AG09319 (cell line): ENCODE data around the gene GLT8D2.

Source experiments
- DNase-seq: peaks from one replicate; pipeline ENCODE4 v3.0.0-alpha.2; 2010; ENCODE audit warnings: low read depth; ENCODE audit errors: extremely low read depth
- CTCF ChIP-seq: IDR thresholded peaks from 2 replicates; pipeline ENCODE4 v1.5.1; 2011; ENCODE audit warnings: low read depth, mild to moderate bottlenecking, inconsistent platforms, low read length, moderate library complexity

GLT8D2 gene

GRCh38 chr12:103969391-103969790, 80.6 kb downstream of the GLT8D2 start:
- TF ChIP-seq CTCF: no peak
- DNase-seq: no peak

- no peak for DNase-seq
- no peak for TF ChIP-seq CTCF
Measured at GRCh38 chr12:103966736-103967135, 83.3 kb downstream of the GLT8D2 start.

GRCh38 chr12:103965590-103966504, 84.1 kb downstream of the GLT8D2 start, which contains the start of gene TDG:
TDG (plus strand) TSS chr12:103965872; CDS start chr12:103966038, 166 bp downstream.
- TF ChIP-seq CTCF: peak; percentile 20
- DNase-seq: peak; percentile 97

GRCh38 chr12:103965255-103965589, 84.8 kb downstream of the GLT8D2 start:
- DNase-seq: no peak
- no peak for TF ChIP-seq CTCF

GRCh38 chr12:103964805-103965204, 85.2 kb downstream of the GLT8D2 start:
- no peak for DNase-seq
- no peak for TF ChIP-seq CTCF

GRCh38 chr12:103962493-103962892, 87.5 kb downstream of the GLT8D2 start:
- DNase-seq: no peak

More at GRCh38 chr12:103962493-103962892, 87.5 kb downstream of the GLT8D2 start:
- no peak for TF ChIP-seq CTCF
